ENCODE measurements around the gene XRN1. TPM values are rescaled to one million over a fixed set of nuclear protein-coding genes. Genes with fewer than 3 reads are reported as not detected.
"Not testable (repeated sequence)": the region's sequence is repeated elsewhere in the genome, so short reads cannot be mapped to it uniquely, and the experiment has no call there.

The XRN1 gene
- total RNA-seq, result 10 to 100 TPM; 41.3 to 42.0 TPM
- long read RNA-seq, donor 1, partial matches to known transcripts, result 4 of 8 reads
- long read RNA-seq, donor 1, other reads (novel, unspliced or antisense), result 4 of 8 reads
- long read RNA-seq, donor 2, partial matches to known transcripts, result 7 of 11 reads
- long read RNA-seq, donor 2, other reads (novel, unspliced or antisense), result 2 of 11 reads

GRCh38 chr3:142447852-142448823, at the start of gene XRN1:
XRN1 (minus strand) TSS chr3:142448037; CDS start chr3:142447944, 93 bp downstream.
- peak; percentile 99 for DNase-seq (ENCODE audit: low spot score)
- intact Hi-C loops (cut with DNase I), result no loop called here

GRCh38 chr3:142495103-142495502, 47.3 kb upstream of the XRN1 start:
- no peak for DNase-seq (ENCODE audit: low spot score)
- intact Hi-C loops (cut with DNase I), result no loop called here

GRCh38 chr3:142492184-142492583, 44.3 kb upstream of the XRN1 start:
- DNase-seq (ENCODE audit: low spot score), result no peak
- intact Hi-C loops (cut with DNase I), result no loop called here

- intact Hi-C loops (cut with DNase I), result no loop called here
- no peak for DNase-seq (ENCODE audit: low spot score)
These were observed 41.9 kb upstream of the XRN1 start for GRCh38 chr3:142489572-142490323.

- intact Hi-C loops (cut with DNase I), result no loop called here
- no peak for DNase-seq (ENCODE audit: low spot score)
These were observed 37.1 kb upstream of the XRN1 start for GRCh38 chr3:142484912-142485435.

- no peak for DNase-seq (ENCODE audit: low spot score)
- intact Hi-C loops (cut with DNase I), result no loop called here
These were observed 33.4 kb upstream of the XRN1 start for GRCh38 chr3:142481196-142481595.

GRCh38 chr3:142470826-142471225, 23.0 kb upstream of the XRN1 start:
- DNase-seq (ENCODE audit: low spot score), result no peak
- intact Hi-C loops (cut with DNase I), result no loop called here

GRCh38 chr3:142468456-142468855, 20.6 kb upstream of the XRN1 start:
- intact Hi-C loops (cut with DNase I), result no loop called here
- DNase-seq (ENCODE audit: low spot score), result no peak

- DNase-seq (ENCODE audit: low spot score), result no peak
- intact Hi-C loops (cut with DNase I), result no loop called here
These were observed 19.9 kb upstream of the XRN1 start for GRCh38 chr3:142467768-142468167.

- no peak for DNase-seq (ENCODE audit: low spot score)
- intact Hi-C loops (cut with DNase I), result no loop called here
These were observed 12.9 kb upstream of the XRN1 start for GRCh38 chr3:142460689-142461088.

GRCh38 chr3:142459929-142460328, 12.1 kb upstream of the XRN1 start:
- intact Hi-C loops (cut with DNase I), result no loop called here
- DNase-seq (ENCODE audit: low spot score), result no peak

GRCh38 chr3:142459096-142459495, 11.3 kb upstream of the XRN1 start:
- intact Hi-C loops (cut with DNase I), result no loop called here
- no peak for DNase-seq (ENCODE audit: low spot score)

GRCh38 chr3:142450881-142451280, 3.0 kb upstream of the XRN1 start:
- intact Hi-C loops (cut with DNase I), result no loop called here
- no peak for DNase-seq (ENCODE audit: low spot score)

- intact Hi-C loops (cut with DNase I), result no loop called here
- no peak for DNase-seq (ENCODE audit: low spot score)
These were observed 2.4 kb upstream of the XRN1 start for GRCh38 chr3:142450189-142450588.

- intact Hi-C loops (cut with DNase I), result no loop called here
These were observed 461 bp downstream of the XRN1 start for GRCh38 chr3:142447301-142447851.

GRCh38 chr3:142445816-142446254, 2.0 kb downstream of the XRN1 start:
- DNase-seq (ENCODE audit: low spot score), result no peak
- intact Hi-C loops (cut with DNase I), result no loop called here

More at GRCh38 chr3:142447301-142447851, 461 bp downstream of the XRN1 start:
- DNase-seq (ENCODE audit: low spot score), result no peak

- intact Hi-C loops (cut with DNase I), result no loop called here
- no peak for DNase-seq (ENCODE audit: low spot score)
These were observed 3.5 kb downstream of the XRN1 start for GRCh38 chr3:142444343-142444742.

- DNase-seq (ENCODE audit: low spot score); intact Hi-C loops (cut with DNase I): not testable (repeated sequence)
These were observed 4.8 kb downstream of the XRN1 start for GRCh38 chr3:142443060-142443459.

GRCh38 chr3:142439499-142440220, 8.2 kb downstream of the XRN1 start:
- intact Hi-C loops (cut with DNase I); DNase-seq (ENCODE audit: low spot score): not testable (repeated sequence)

Measured in posterior vena cava (tissue), 2 donors.